Calu3 (cell line): ENCODE measurements around the gene TNFRSF4. TPM values are rescaled to one million over a fixed set of nuclear protein-coding genes. Genes with fewer than 3 reads are reported as not detected.
A peak's percentile ranks its signal among the peaks of the same experiment; 100 is the strongest.

Source experiments
- BruUV-seq: library from RNA; stranded (reverse); fragments of 400-500 nt; replicated peaks from 2 replicates; lab custom pipeline; 2021; lab: Mats Ljungman, UMichigan
- CTCF ChIA-PET: fragments of 300-600 bp; sonication (Branson Sonifier 250); formaldehyde crosslinking; loops from one replicate; lab custom pipeline; 2022; ENCODE audit warnings: antibody characterized with exemption; lab: Charles Lee
- DNase-seq: peaks from one replicate; pipeline ENCODE4 v3.0.0; 2022
- H3K27ac Mint-ChIP-seq: one replicate; pipeline ENCODE4 v1.8.0; 2022; ENCODE audit warnings: mixed read lengths; ENCODE audit not compliant: unreplicated experiment
- H3K27me3 Mint-ChIP-seq: one replicate; pipeline ENCODE4 v1.8.0; 2022; ENCODE audit warnings: mixed read lengths; ENCODE audit not compliant: unreplicated experiment
- H3K36me3 Mint-ChIP-seq: one replicate; pipeline ENCODE4 v1.8.0; 2022; ENCODE audit warnings: mild to moderate bottlenecking, moderate library complexity, mixed read lengths; ENCODE audit not compliant: insufficient read depth, unreplicated experiment
- H3K4me1 Mint-ChIP-seq: one replicate; pipeline ENCODE4 v1.8.0; 2022; ENCODE audit warnings: mild to moderate bottlenecking, low read depth, mixed read lengths; ENCODE audit not compliant: unreplicated experiment
- H3K4me3 Mint-ChIP-seq: one replicate; pipeline ENCODE4 v1.8.0; 2022; ENCODE audit warnings: mild to moderate bottlenecking, low read depth, moderate library complexity, mixed read lengths; ENCODE audit not compliant: unreplicated experiment
- H3K9me3 Mint-ChIP-seq: one replicate; pipeline ENCODE4 v1.8.0; 2022; ENCODE audit warnings: low read depth, mixed read lengths; ENCODE audit not compliant: unreplicated experiment
- CTCF ChIP-seq: fragments of 200-600 bp; IDR thresholded peaks from one replicate; pipeline ENCODE4 v1.8.0; 2022; ENCODE audit warnings: antibody characterized with exemption; ENCODE audit not compliant: unreplicated experiment
- intact Hi-C: fragments of 100-400 bp; cut with micrococcal nuclease; formaldehyde crosslinking; loops from one replicate; pipeline ENCODE4 v1.10.0; 2022; ENCODE audit not compliant: unreplicated experiment
- total RNA-seq: library from RNA; stranded (reverse); gene quantifications from 2 replicates; pipeline ENCODE4 v1.2.3, GENCODE V29; 2022

TNFRSF4 gene
- total RNA-seq, 1 experiment from 2014 or later: not detected

- no peak overlapping the region for H3K27ac Mint-ChIP-seq
- H3K4me1 Mint-ChIP-seq: no peaks in the 10 kb centered on the region
- no peak for DNase-seq
- intact Hi-C loops: no loop called here
- CTCF ChIA-PET: no interaction called here
- no peaks in the 10 kb centered on the region for H3K27me3 Mint-ChIP-seq
- no TSS peak for BruUV-seq
- H3K9me3 Mint-ChIP-seq: no peaks in the 10 kb centered on the region
- H3K36me3 Mint-ChIP-seq: peaks cover 19% of the 10 kb centered on the region
- peak overlapping the region; percentile 36 for H3K4me3 Mint-ChIP-seq
- no peak for TF ChIP-seq CTCF
These were observed 29.8 kb upstream of the TNFRSF4 start for GRCh38 chr1:1243807-1244191.

GRCh38 chr1:1243266-1243660, 29.3 kb upstream of the TNFRSF4 start:
- Mint-ChIP-seq H3K27me3 (no peaks in the 10 kb centered on the region), H3K4me1 (no peaks in the 10 kb centered on the region), H3K36me3 (peaks cover 25% of the 10 kb centered on the region), H3K27ac (no peak overlapping the region), H3K9me3 (no peaks in the 10 kb centered on the region), H3K4me3 (no peak overlapping the region)
- intact Hi-C loops: no loop called here
- CTCF ChIA-PET: no interaction called here
- DNase-seq: no peak
- no peak for TF ChIP-seq CTCF
- BruUV-seq: no TSS peak

- H3K4me3 Mint-ChIP-seq: no peak overlapping the region
- CTCF ChIA-PET: no interaction called here
- H3K27me3 Mint-ChIP-seq: no peaks in the 10 kb centered on the region
- no peak for TF ChIP-seq CTCF
- H3K9me3 Mint-ChIP-seq: no peaks in the 10 kb centered on the region
- BruUV-seq: no TSS peak
- DNase-seq: no peak
- H3K36me3 Mint-ChIP-seq: peaks cover 26% of the 10 kb centered on the region
- intact Hi-C loops: no loop called here
- no peaks in the 10 kb centered on the region for H3K4me1 Mint-ChIP-seq
- no peak overlapping the region for H3K27ac Mint-ChIP-seq
These were observed 28.7 kb upstream of the TNFRSF4 start for GRCh38 chr1:1242461-1243265.

- no peak for DNase-seq
- Mint-ChIP-seq H3K4me1 (no peaks in the 10 kb centered on the region), H3K9me3 (no peaks in the 10 kb centered on the region), H3K27ac (no peak overlapping the region), H3K27me3 (no peaks in the 10 kb centered on the region), H3K36me3 (peaks cover 32% of the 10 kb centered on the region), H3K4me3 (no peak overlapping the region)
- intact Hi-C loops: no loop called here
- TF ChIP-seq CTCF: no peak
- BruUV-seq: no TSS peak
- CTCF ChIA-PET: no interaction called here
These were observed 27.8 kb upstream of the TNFRSF4 start for GRCh38 chr1:1241588-1242219.
